H9 (cell line): ENCODE measurements around the gene MKNK2. TPM values are rescaled to one million over a fixed set of nuclear protein-coding genes. Genes with fewer than 3 reads are reported as not detected.

Source experiments
- DNase-seq: peaks from one replicate; pipeline ENCODE4 v3.0.0-alpha.2; 2017
- H2AFZ ChIP-seq: one replicate; pipeline ENCODE4 v1.6.1; 2013; ENCODE audit warnings: mild to moderate bottlenecking, low read length, control low read depth, moderate library complexity
- H2AK5ac ChIP-seq: 2 replicates; pipeline ENCODE4 v1.6.1; 2013; ENCODE audit warnings: low read length, control low read depth, mixed read lengths; ENCODE audit not compliant: insufficient read length
- H2BK120ac ChIP-seq: one replicate; pipeline ENCODE4 v1.6.1; 2013; ENCODE audit warnings: low read depth, mild to moderate bottlenecking, low read length, control low read depth, inconsistent platforms; ENCODE audit not compliant: poor library complexity, severe bottlenecking
- H2BK12ac ChIP-seq: 2 replicates; pipeline ENCODE4 v1.6.1; 2013; ENCODE audit warnings: low read length, control low read depth, mixed read lengths, low read depth; ENCODE audit not compliant: insufficient read length
- H2BK15ac ChIP-seq: 2 replicates; pipeline ENCODE4 v1.6.1; 2013; ENCODE audit warnings: low read depth, low read length, control low read depth
- H2BK20ac ChIP-seq: one replicate; pipeline ENCODE4 v1.6.1; 2013; ENCODE audit warnings: low read depth, mild to moderate bottlenecking, low read length, control low read depth, inconsistent platforms; ENCODE audit not compliant: poor library complexity, severe bottlenecking
- H2BK5ac ChIP-seq: 2 replicates; pipeline ENCODE4 v1.6.1; 2013; ENCODE audit warnings: low read length, control low read depth, mixed read lengths; ENCODE audit not compliant: insufficient read length
- H3K14ac ChIP-seq: 2 replicates; pipeline ENCODE4 v1.6.1; 2013; ENCODE audit warnings: low read length, control low read depth; ENCODE audit not compliant: insufficient read depth
- H3K18ac ChIP-seq: 2 replicates; pipeline ENCODE4 v1.6.1; 2013; ENCODE audit warnings: low read depth, mild to moderate bottlenecking, mixed read lengths, low read length, control low read depth; ENCODE audit not compliant: insufficient read length
- H3K23ac ChIP-seq: 2 replicates; pipeline ENCODE4 v1.6.1; 2013; ENCODE audit warnings: low read length, control low read depth, mixed read lengths, low read depth; ENCODE audit not compliant: insufficient read length
- H3K23me2 ChIP-seq: 2 replicates; pipeline ENCODE4 v1.6.1; 2013; ENCODE audit warnings: low read depth, mild to moderate bottlenecking, mixed read lengths, low read length, control low read depth; ENCODE audit not compliant: insufficient read length, poor library complexity, severe bottlenecking
- H3K27ac ChIP-seq: 2 replicates; pipeline ENCODE4 v1.5.1; 2013; ENCODE audit warnings: low read length, control low read depth, mixed read lengths, low read depth; ENCODE audit not compliant: insufficient read length
- H3K27me3 ChIP-seq: 2 replicates; pipeline ENCODE4 v1.6.1; 2013; ENCODE audit warnings: low read length, control low read depth, inconsistent platforms; ENCODE audit not compliant: insufficient read depth
- H3K4ac ChIP-seq: 2 replicates; pipeline ENCODE4 v1.6.1; 2013; ENCODE audit warnings: low read depth, mild to moderate bottlenecking, control low read depth, inconsistent platforms, low read length, moderate library complexity
- H3K4me1 ChIP-seq: 2 replicates; pipeline ENCODE4 v1.6.1; 2013; ENCODE audit warnings: low read length, control low read depth, inconsistent platforms; ENCODE audit not compliant: insufficient read depth
- H3K4me2 ChIP-seq: 2 replicates; pipeline ENCODE4 v1.6.1; 2013; ENCODE audit warnings: low read length, control low read depth, mixed read lengths; ENCODE audit not compliant: insufficient read length, insufficient read depth
- H3K56ac ChIP-seq: 2 replicates; pipeline ENCODE4 v1.6.1; 2013; ENCODE audit warnings: low read depth, mild to moderate bottlenecking, mixed read lengths, low read length, control low read depth; ENCODE audit not compliant: insufficient read length
- H3K79me1 ChIP-seq: 2 replicates; pipeline ENCODE4 v1.6.1; 2013; ENCODE audit warnings: low read depth, mild to moderate bottlenecking, moderate library complexity, low read length, control low read depth, inconsistent platforms; ENCODE audit not compliant: insufficient read depth, poor library complexity, severe bottlenecking
- H3K79me2 ChIP-seq: 2 replicates; pipeline ENCODE4 v1.6.1; 2013; ENCODE audit warnings: low read length, control low read depth, inconsistent platforms; ENCODE audit not compliant: insufficient read depth
- H3K9ac ChIP-seq: 2 replicates; pipeline ENCODE4 v1.6.1; 2013; ENCODE audit warnings: low read length, control low read depth, mixed read lengths; ENCODE audit not compliant: insufficient read length; ENCODE audit errors: extremely low read depth
- H3K9me3 ChIP-seq: one replicate; pipeline ENCODE4 v1.6.1; 2013; ENCODE audit warnings: low read depth, low read length, inconsistent platforms; ENCODE audit not compliant: control insufficient read depth
- H3T11ph ChIP-seq: one replicate; pipeline ENCODE4 v1.6.1; 2013; ENCODE audit warnings: mild to moderate bottlenecking, low read length, control low read depth, inconsistent platforms
- H4K20me1 ChIP-seq: one replicate; pipeline ENCODE4 v1.6.1; 2013; ENCODE audit not compliant: control insufficient read depth, insufficient read length, insufficient read depth
- H4K5ac ChIP-seq: 2 replicates; pipeline ENCODE4 v1.6.1; 2013; ENCODE audit warnings: low read depth, mild to moderate bottlenecking, mixed read lengths, low read length, control low read depth; ENCODE audit not compliant: insufficient read length
- H4K8ac ChIP-seq: replicated peaks from 2 replicates; pipeline ENCODE4 v1.6.1; 2013; ENCODE audit warnings: low read length, control low read depth, mixed read lengths, low read depth; ENCODE audit not compliant: insufficient read length
- H4K91ac ChIP-seq: 2 replicates; pipeline ENCODE4 v1.6.1; 2013; ENCODE audit warnings: low read depth, mild to moderate bottlenecking, moderate library complexity, mixed read lengths, low read length, control low read depth; ENCODE audit not compliant: insufficient read length
- H3K27ac Mint-ChIP-seq, 3 experiments: 2 replicates in 2 of 3; 3 replicates in 1 of 3; pipeline ENCODE4 v1.8.0; 2020 to 2021; ENCODE audit warnings: mixed read lengths in 3 of 3, mild to moderate bottlenecking in 1 of 3, moderate library complexity in 1 of 3
- H3K27me3 Mint-ChIP-seq: 2 replicates; pipeline ENCODE4 v1.8.0; 2021; ENCODE audit warnings: low read depth, mild to moderate bottlenecking, moderate library complexity, mixed read lengths
- H3K36me3 Mint-ChIP-seq, 3 experiments: 2 replicates in 2 of 3; 3 replicates in 1 of 3; pipeline ENCODE4 v1.8.0; 2020 to 2021; ENCODE audit warnings: low read depth in 3 of 3, mixed read lengths in 3 of 3; ENCODE audit not compliant: insufficient read depth in 1 of 3
- H3K4me1 Mint-ChIP-seq, 2 experiments: 2 replicates each; pipeline ENCODE4 v1.8.0; 2020; ENCODE audit warnings: mixed read lengths in 2 of 2
- H3K4me3 Mint-ChIP-seq, 2 experiments: 2 replicates in 1 of 2; 3 replicates in 1 of 2; pipeline ENCODE4 v1.8.0; 2020 to 2021; ENCODE audit warnings: mild to moderate bottlenecking in 2 of 2, mixed read lengths in 2 of 2, moderate library complexity in 1 of 2
- H3K9me3 Mint-ChIP-seq, 2 experiments: 2 replicates in 1 of 2; 3 replicates in 1 of 2; pipeline ENCODE4 v1.8.0; 2020; ENCODE audit warnings: mild to moderate bottlenecking in 2 of 2, mixed read lengths in 2 of 2, moderate library complexity in 1 of 2
- WGBS: extraction: QIAGEN DNeasy Blood & Tissue Kit; methylation state at CpG from one replicate; pipeline ENCODE4 v1.1.7; 2013; ENCODE audit warnings: missing lambda C conversion rate, low lambda C conversion rate, mixed read lengths; ENCODE audit not compliant: insufficient read length; ENCODE audit errors: extremely low coverage; 5-methylcytosine and 5-hydroxymethylcytosine counted together
- total RNA-seq: library from RNA; stranded (reverse); gene quantifications from 2 replicates; pipeline ENCODE4 v1.2.1, GENCODE V29; 2021
- TF ChIP-seq, protein P1 (sequence below): fragments of 200-600 bp; sonication (generic); conservative IDR thresholded peaks from 3 replicates; pipeline ENCODE4 v1.8.0; 2021; ENCODE audit warnings: antibody characterized with exemption, mild to moderate bottlenecking

MKNK2 gene
- total RNA-seq, 1 experiment from 2014 or later: 153 TPM

- Histone ChIP-seq H3K23ac (no peak overlapping the region), H3T11ph (no peak overlapping the region), H3K18ac (no peak overlapping the region), H3K4me1 (no peaks in the 10 kb centered on the region), H4K8ac (no peak overlapping the region), H2BK20ac (no peak overlapping the region), H2BK5ac (no peak overlapping the region), H2BK12ac (no peak overlapping the region), H2BK15ac (no peak overlapping the region), H3K4ac (no peak overlapping the region), H4K91ac (no peak overlapping the region), H3K27me3 (no peaks in the 10 kb centered on the region), H3K79me1 (no peaks in the 10 kb centered on the region), H3K79me2 (no peaks in the 10 kb centered on the region; the same call in 1 of the 2 replicates), H3K4me2 (peak overlapping the region; percentile 51), H3K27ac (no peak overlapping the region), H3K23me2 (peaks cover 4% of the 10 kb centered on the region), H2BK120ac (no peak overlapping the region), H3K9me3 (no peaks in the 10 kb centered on the region), H4K20me1 (no peaks in the 10 kb centered on the region), H3K14ac (peak overlapping the region; percentile 86), H4K5ac (no peak overlapping the region), H2AFZ (no peak overlapping the region), H3K9ac (peak overlapping the region; percentile 66), H3K56ac (no peak overlapping the region), H2AK5ac (no peak overlapping the region)
- DNase-seq: no peak
- Mint-ChIP-seq H3K36me3 (peaks cover 20 to 32% (median 27%) of the 10 kb centered on the region in 3 experiments; a peak in 6 of 7 replicates), H3K4me1 (peaks cover 5 to 20% of the 10 kb centered on the region in 2 experiments; a peak in 3 of 4 replicates), H3K27ac (no peak overlapping the region), H3K9me3 (no peaks in the 10 kb centered on the region; a peak in 2 of 5 replicates), H3K27me3 (no peaks in the 10 kb centered on the region), H3K4me3 (peak overlapping the region; percentile 66 to 76)
- TF ChIP-seq, protein P1, sequence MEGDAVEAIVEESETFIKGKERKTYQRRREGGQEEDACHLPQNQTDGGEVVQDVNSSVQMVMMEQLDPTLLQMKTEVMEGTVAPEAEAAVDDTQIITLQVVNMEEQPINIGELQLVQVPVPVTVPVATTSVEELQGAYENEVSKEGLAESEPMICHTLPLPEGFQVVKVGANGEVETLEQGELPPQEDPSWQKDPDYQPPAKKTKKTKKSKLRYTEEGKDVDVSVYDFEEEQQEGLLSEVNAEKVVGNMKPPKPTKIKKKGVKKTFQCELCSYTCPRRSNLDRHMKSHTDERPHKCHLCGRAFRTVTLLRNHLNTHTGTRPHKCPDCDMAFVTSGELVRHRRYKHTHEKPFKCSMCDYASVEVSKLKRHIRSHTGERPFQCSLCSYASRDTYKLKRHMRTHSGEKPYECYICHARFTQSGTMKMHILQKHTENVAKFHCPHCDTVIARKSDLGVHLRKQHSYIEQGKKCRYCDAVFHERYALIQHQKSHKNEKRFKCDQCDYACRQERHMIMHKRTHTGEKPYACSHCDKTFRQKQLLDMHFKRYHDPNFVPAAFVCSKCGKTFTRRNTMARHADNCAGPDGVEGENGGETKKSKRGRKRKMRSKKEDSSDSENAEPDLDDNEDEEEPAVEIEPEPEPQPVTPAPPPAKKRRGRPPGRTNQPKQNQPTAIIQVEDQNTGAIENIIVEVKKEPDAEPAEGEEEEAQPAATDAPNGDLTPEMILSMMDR: no peak
- no CpG with 5 or more reads among the region's 74 CpGs for WGBS
Measured at GRCh38 chr19:2014731-2015607, 36.1 kb downstream of the MKNK2 start.
